ENCODE results near the gene THAP4.
"Not testable (repeated sequence)": the region's sequence is repeated elsewhere in the genome, so short reads cannot be mapped to it uniquely, and the experiment has no call there.

Gene THAP4

GRCh38 chr2:241582806-241583205, 54.2 kb downstream of the THAP4 start:
- DNase-seq (ENCODE audit: low read depth), result no peak

GRCh38 chr2:241582328-241582727, 54.6 kb downstream of the THAP4 start:
- no peak for DNase-seq (ENCODE audit: low read depth)

- no peak for DNase-seq (ENCODE audit: low read depth)
Measured at GRCh38 chr2:241579281-241579680, 57.7 kb downstream of the THAP4 start.

GRCh38 chr2:241577413-241578122, 59.4 kb downstream of the THAP4 start:
- DNase-seq (ENCODE audit: low read depth), result no peak

GRCh38 chr2:241576293-241576654, 60.7 kb downstream of the THAP4 start:
- DNase-seq (ENCODE audit: low read depth), result no peak

GRCh38 chr2:241575624-241576292, 61.2 kb downstream of the THAP4 start:
- no peak for DNase-seq (ENCODE audit: low read depth)

GRCh38 chr2:241574911-241575623, 61.9 kb downstream of the THAP4 start:
- no peak for DNase-seq (ENCODE audit: low read depth)

- DNase-seq (ENCODE audit: low read depth), result no peak
Measured at GRCh38 chr2:241573741-241574140, 63.2 kb downstream of the THAP4 start.

- DNase-seq (ENCODE audit: low read depth), result not testable (repeated sequence)
Measured at GRCh38 chr2:241572915-241573651, 63.9 kb downstream of the THAP4 start.

GRCh38 chr2:241571821-241572620, 64.9 kb downstream of the THAP4 start:
- DNase-seq (ENCODE audit: low read depth), result no peak

- no peak for DNase-seq (ENCODE audit: low read depth)
Measured at GRCh38 chr2:241570961-241571581, 65.9 kb downstream of the THAP4 start.

- no peak for DNase-seq (ENCODE audit: low read depth)
Measured at GRCh38 chr2:241569831-241570281, 67.1 kb downstream of the THAP4 start.

- no peak for DNase-seq (ENCODE audit: low read depth)
Measured at GRCh38 chr2:241568726-241569125, 68.2 kb downstream of the THAP4 start.

GRCh38 chr2:241567776-241568175, 69.2 kb downstream of the THAP4 start:
- no peak for DNase-seq (ENCODE audit: low read depth)

- not testable (repeated sequence) for DNase-seq (ENCODE audit: low read depth)
Measured at GRCh38 chr2:241567266-241567665, 69.7 kb downstream of the THAP4 start.

GRCh38 chr2:241566468-241566867, 70.5 kb downstream of the THAP4 start:
- DNase-seq (ENCODE audit: low read depth), result no peak

GRCh38 chr2:241566021-241566420, 70.9 kb downstream of the THAP4 start:
- DNase-seq (ENCODE audit: low read depth), result not testable (repeated sequence)

- no peak for DNase-seq (ENCODE audit: low read depth)
Measured at GRCh38 chr2:241565411-241565810, 71.5 kb downstream of the THAP4 start.

- no peak for DNase-seq (ENCODE audit: low read depth)
Measured at GRCh38 chr2:241564596-241565410, 72.2 kb downstream of the THAP4 start.

- no peak for DNase-seq (ENCODE audit: low read depth)
Measured at GRCh38 chr2:241563981-241564595, 72.9 kb downstream of the THAP4 start.
